ENCODE data around the gene NTF4.
"Not testable (repeated sequence)": the region's sequence is repeated elsewhere in the genome, so short reads cannot be mapped to it uniquely, and the experiment has no call there.

Gene NTF4

GRCh38 chr19:49091391-49092038, 26.9 kb upstream of the NTF4 start:
- DNase-seq (ENCODE audit: low read depth in 2 of 2), result no peak

DNA sequence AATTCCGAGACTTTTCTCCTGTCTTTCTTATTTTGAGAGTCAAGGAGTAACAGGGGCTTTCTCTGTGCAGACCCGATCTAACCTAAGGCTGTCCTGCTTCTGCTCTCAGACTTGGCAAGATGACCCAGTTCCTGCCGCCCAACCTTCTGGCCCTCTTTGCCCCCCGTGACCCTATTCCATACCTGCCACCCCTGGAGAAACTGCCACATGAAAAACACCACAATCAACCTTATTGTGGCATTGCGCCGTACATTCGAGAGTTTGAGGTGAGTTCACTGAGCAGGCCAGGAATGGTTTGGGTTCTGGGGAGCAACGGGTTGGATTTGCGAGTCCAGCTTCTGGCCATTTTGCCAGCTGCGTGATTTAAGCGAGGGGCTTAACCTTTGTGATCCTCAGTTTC, 21.7 kb upstream of the NTF4 start:
- DNase-seq (ENCODE audit: low read depth in 2 of 2), result no peak

- no peak for DNase-seq (ENCODE audit: low read depth in 2 of 2)
Measured at GRCh38 chr19:49085868-49086232, 21.2 kb upstream of the NTF4 start.

GRCh38 chr19:49085020-49085867, 20.6 kb upstream of the NTF4 start, which contains the start of gene SNRNP70:
SNRNP70 (plus strand) TSS chr19:49085451; CDS start chr19:49086415, 964 bp downstream.
- peak; percentile 95 to 99 for DNase-seq (ENCODE audit: low read depth in 2 of 2)

DNA sequence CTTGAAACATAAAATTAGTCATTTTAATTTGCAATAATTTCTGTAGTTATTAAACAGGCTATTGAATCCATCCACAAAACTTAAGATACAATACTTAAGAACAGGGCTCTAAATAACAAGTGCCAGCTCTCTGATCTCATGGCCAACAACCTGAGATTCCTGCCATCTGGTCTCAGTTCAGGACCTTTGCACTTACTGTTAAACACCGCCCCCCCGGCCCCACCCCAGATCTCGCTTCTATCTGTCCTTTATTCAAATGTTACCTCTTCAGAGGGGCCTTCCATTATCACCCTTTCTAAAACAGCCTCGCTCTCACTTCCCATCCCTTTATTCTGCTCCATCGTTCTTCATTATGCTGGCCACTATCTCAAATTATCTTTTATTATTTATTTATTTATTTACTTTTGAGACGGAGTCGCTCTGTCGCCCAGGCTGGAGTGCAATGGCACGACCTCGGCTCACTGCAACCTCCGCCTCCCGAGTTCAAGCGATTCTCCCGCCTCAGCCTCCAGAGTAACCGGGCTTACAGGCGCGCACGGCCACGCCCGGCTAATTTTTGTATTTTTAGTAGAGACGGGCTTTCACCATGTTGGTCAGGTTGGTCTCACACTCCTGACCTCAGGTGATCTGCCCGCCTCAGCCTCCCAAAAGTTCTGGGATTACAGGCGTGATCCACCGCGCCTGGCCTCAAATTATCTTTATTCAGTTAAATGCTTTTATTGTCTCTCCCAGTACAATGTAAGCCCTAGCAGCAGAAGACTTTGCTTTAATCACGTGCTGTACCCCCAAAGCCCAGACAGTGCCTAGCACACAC, 19.8 kb upstream of the NTF4 start:
- no peak for DNase-seq (ENCODE audit: low read depth in 2 of 2)

DNA sequence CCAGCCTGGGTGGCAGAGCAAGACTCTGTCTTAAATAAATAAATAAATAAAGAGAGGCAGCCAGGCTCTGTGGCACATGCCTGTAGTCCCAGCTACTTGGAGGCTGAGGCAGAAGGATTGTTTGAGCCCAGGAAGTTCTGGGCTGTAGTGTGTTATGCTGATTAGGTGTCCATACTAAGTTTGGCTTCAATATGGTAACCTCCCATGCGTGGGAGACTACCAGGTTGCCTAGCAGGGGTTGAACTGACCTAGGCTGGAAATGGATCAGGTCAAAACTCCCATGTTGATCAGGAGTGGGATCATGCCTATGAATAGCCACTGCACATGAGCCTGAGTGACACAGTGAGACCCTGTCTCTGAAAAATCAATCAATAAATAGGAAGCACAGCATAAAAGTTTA, 16.7 kb upstream of the NTF4 start:
- DNase-seq (ENCODE audit: low read depth in 2 of 2), result no peak

DNA sequence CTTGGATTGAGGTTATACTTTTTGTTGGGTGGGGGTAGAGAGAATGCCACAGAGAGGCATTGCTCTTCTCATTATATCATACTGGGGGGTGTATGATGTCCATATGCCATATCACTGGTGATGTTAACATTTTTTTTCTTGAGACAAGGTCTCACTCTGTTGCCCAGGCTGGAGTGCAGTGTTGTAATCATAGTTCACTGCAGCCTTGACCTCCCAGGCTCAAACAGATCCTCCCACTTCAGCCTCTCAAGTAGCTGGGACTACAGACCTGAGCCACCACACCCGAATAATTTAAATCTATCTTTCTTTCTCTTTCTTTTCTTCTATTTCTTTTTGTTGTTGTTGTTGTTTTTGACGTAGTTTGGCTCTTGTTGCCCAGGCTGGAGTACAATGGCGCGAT, 15.8 kb upstream of the NTF4 start:
- DNase-seq (ENCODE audit: low read depth in 2 of 2), result no peak

- not testable (repeated sequence) for DNase-seq (ENCODE audit: low read depth in 2 of 2)
Measured at GRCh38 chr19:49074869-49075268, 10.3 kb upstream of the NTF4 start.

GRCh38 chr19:49073514-49074378, 9.1 kb upstream of the NTF4 start:
- DNase-seq (ENCODE audit: low read depth in 2 of 2), result no peak

GRCh38 chr19:49071860-49072547, 7.4 kb upstream of the NTF4 start:
- no peak for DNase-seq (ENCODE audit: low read depth in 2 of 2)

DNA sequence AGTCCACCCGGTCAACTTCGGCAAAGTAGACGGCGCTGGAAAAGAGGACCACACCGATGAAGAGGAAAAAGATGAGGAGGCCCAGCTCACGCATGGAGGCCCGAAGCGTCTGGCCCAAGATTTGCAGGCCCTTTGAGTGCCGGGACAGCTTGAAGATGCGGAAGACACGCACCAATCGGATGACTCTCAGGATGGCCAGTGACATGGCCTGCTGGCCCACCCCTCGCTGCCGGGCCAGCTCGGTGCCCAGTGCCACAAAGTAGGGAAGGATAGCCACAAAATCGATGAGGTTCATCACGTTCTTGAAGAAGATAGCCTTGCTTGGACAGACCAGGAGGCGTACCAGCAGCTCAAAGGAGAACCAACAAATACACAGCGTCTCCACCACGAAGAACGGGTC, 5.8 kb upstream of the NTF4 start:
- DNase-seq (ENCODE audit: low read depth in 2 of 2), result no peak

DNA sequence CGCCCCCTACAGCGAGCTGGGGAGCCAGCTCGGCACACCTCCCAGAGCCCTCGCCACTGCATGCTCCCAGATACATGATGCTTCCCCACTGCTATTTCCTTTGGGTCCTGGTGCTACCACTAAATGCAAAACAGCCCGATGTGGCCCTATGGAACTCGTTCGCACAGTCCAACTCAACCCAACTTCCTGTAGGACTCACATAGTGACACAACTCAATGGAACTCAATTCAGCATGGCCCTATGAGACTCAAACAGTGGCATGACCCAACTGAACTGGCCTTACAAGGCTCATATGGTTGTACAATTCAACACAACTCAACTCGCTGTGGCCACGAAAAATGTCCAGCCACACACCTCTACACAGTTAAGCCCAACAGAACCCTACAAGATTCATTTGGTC, 4.4 kb upstream of the NTF4 start:
- DNase-seq (ENCODE audit: low read depth in 2 of 2), result no peak

DNA sequence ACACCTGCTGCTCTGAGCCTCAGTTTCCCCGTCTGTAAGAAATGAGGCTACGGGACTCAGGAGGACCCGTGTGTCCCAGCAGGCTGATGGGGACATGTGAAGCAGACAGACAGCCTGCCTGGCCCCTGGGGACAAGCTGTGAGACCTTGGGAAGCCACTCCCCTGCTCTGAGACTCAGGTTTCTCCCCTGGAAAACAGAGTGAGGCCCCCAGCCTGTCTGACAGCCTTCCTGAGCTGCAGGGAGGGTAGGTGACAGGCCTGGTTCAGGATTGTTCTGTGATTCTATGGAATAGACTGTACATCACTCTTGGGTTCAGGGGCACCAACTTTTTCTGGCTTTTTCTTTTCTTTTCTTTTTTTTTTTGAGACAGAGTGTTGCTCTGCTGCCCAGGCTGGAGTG, 2.9 kb upstream of the NTF4 start:
- no peak for DNase-seq (ENCODE audit: low read depth in 2 of 2)

- no peak for DNase-seq (ENCODE audit: low read depth in 2 of 2)
Measured at GRCh38 chr19:49065905-49066512, 1.4 kb upstream of the NTF4 start.

DNA sequence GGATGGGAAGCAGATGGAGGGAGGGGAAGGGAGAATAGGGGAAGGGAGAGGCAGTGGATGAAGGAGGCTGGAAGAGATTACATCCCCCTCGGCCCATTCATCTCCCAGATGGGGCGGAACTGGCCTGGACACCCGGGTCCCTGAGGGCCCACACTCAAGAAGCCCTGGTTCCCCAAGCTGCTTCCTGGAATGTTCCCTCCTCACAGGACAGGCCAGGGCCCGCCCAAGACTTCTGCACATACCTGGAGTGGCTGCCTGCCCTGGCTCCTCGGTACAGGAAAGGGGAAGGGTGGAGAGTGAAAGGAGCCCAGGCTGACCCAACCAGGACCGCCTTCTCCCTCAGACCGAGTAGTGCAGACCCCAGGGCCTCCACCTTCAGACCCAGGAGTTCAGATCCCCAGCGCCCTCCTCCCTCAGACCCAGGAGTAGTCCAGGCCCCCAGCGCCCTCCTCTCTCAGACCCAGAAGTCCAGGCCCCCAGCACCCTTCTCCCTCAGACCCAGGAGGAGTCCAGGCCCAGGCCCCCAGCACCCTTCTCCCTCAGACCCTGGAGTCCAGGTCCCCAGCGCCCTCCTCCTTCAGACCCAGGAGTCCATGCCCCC, 489 bp downstream of the NTF4 start:
- DNase-seq (ENCODE audit: low read depth in 2 of 2), result no peak

GRCh38 chr19:49061445-49061844, 3.2 kb downstream of the NTF4 start:
- no peak for DNase-seq (ENCODE audit: low read depth in 2 of 2)

DNA sequence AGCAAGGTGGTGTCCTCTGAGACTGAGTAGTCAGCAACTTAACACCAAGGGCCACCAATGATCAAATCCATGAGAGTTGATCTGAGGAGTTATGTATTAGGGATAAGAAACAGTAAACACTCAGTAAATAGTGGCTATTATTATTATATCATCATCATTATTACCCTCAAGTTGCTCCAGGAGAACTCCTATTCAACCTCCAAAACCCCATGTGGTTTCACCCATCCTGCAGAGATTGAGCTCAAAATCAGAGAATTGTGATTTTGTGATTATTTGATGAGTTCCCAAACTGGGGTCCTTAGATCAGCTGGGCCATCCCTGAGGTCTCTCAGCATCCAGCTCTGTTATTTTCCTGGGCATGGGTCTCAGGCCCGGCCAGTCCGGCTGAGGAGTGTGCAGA, 3.6 kb downstream of the NTF4 start:
- no peak for DNase-seq (ENCODE audit: low read depth in 2 of 2)

DNA sequence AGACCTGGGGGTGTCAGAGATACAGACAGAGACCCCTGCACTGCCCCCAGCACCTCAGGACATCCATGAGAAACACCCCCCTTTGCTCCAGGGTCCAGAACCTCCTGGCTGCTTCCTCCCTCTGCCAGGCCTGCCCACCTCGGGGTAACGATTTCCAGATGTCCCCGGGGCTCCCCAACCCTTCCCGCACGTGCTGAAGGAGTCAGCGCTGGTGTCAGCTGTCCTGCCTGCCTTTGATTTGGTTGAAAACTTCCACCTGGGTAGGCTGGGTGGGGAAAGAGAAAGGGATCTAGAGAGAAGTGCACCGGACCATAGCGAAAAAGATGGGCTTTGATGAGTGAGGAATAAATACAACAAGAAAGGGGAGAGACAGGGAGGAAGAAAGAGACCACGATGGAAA, 5.6 kb downstream of the NTF4 start:
- DNase-seq (ENCODE audit: low read depth in 2 of 2), result no peak

GRCh38 chr19:49058562-49058961, 6.1 kb downstream of the NTF4 start:
- no peak for DNase-seq (ENCODE audit: low read depth in 2 of 2)

DNA sequence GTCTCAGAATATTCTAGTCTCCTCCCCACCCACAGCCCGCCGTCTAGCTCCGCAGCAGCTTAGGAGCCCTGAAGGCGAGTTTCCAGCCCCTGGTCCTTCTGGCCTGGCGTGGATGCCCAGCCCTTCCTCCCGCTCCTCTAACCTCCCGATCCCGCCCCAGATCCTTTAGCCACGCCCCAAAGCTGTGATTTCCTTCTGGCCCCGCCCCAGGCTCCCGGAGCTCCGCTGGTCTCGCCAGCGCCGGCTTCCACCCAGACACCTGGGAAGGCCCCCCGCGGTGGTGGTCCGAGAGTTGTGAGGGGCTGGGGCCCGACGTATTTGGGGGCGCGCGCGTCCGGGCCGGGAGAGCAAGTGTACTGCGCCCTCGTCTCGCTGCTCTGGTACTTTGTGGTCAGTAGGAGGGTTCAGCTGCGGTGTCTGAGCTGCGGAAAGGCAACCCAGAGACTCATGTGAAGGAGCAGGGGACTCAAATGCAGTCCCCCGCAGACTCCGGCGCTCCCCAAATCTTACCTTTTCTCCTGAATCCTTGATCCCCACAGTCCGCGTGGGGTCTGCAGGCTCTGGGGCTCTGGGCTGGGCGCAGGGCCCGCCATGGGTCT, 6.9 kb downstream of the NTF4 start, which contains the start of gene CGB7:
CGB7 (minus strand) TSS at position 114 of the 599 bp plus-strand sequence. CDS start 2,374 bp downstream, outside the sequence.
- DNase-seq (ENCODE audit: low read depth in 2 of 2), result no peak

Measured in stimulated activated CD4-positive, alpha-beta T cell treated with anti-CD3 and anti-CD28 coated beads, Interleukin-1b, Interleukin-23, amount 100 ng/mL, for 1 hour (primary cell).